IPS-NIHi7 (cell line): ENCODE data around the gene POU3F3.

Experiments used
- DNase-seq: peaks from one replicate; pipeline ENCODE4 v3.0.0; 2012; ENCODE audit warnings: mixed read lengths; ENCODE audit errors: extremely low spot score

The POU3F3 gene

GRCh38 chr2:104860451-104860790, 6.5 kb downstream of the POU3F3 start:
- DNase-seq = no peak

GRCh38 chr2:104861351-104862057, 7.6 kb downstream of the POU3F3 start:
- no peak for DNase-seq

GRCh38 chr2:104862058-104862941, 8.4 kb downstream of the POU3F3 start:
- DNase-seq = peak; percentile 64

DNA sequence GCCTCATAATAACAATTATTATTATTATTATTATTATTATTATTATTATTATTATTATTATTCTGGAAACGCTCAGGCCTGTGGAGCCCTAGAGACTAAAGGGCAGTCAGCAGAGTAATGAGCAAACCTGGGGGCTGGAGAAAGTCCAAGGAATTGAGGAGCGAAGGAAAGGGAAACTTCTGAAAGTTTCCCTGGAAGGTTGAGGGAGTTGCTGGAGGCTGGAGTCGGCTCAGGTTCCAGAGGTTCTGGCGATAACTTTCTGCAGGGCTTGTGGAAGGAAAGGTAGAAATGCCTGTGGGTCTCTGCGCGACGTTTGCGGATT, 9.2 kb downstream of the POU3F3 start:
- DNase-seq = no peak

GRCh38 chr2:104863468-104864279, 9.8 kb downstream of the POU3F3 start:
- DNase-seq = no peak

- no peak for DNase-seq
Observed at GRCh38 chr2:104864280-104865095, 10.6 kb downstream of the POU3F3 start.

DNA sequence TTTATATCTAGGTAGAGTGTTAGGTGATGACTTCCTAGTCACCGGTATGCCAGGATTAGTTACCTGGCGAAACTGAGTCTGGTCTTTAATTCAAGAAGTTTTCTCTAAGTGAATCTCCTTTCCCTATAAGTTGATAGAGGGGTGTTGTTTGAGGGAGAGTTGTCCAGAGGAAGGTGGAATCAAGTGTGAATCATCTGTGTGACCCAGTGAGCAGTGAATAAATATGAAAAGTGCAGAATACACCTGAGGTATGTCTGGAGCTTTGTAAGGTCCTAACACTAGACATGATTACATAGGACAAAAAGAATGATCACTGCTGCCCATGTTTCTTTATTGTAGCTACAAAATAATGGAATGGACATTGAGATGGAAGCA, 11.2 kb downstream of the POU3F3 start:
- no peak for DNase-seq

- no peak for DNase-seq
Observed at GRCh38 chr2:104866122-104866864, 12.4 kb downstream of the POU3F3 start.

GRCh38 chr2:104866883-104867812, 13.2 kb downstream of the POU3F3 start:
- DNase-seq = no peak

DNA sequence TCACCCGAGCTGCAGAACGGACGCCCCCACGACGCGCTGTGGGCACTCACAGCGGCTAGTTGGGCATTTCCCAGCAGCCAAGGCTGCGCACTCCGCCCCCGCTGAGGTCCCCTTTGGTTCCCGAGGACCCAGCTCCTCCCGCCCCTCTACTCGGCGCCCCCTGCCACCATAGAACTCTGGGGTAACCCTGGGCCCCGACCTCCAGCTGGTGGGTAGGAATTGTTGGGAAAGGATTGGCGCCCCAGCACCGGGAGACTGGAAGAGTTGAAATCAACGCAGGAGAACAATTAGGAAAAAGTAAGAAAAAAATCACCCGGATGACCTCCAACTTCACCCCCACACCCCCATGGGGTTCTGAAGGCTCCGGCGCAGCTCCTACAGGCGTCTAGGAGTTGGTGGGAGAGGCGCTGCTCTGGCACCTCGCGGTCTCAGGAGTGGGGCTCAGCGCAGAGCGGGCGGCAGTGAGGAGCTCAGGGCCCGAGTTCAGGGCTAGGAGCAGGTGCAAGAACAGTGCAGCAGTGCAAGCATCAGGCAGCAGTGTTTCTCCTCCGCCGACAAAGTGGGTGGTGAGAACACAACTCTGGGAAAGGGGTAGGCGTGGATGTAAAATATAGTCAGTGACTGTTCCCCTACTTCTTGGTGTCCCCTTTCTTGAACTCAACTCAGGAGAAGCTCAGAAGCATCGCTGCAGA, 14.0 kb downstream of the POU3F3 start:
- DNase-seq = no peak

GRCh38 chr2:104868505-104868866, 14.6 kb downstream of the POU3F3 start:
- no peak for DNase-seq

- DNase-seq = no peak
Observed at GRCh38 chr2:104870100-104870975, 16.4 kb downstream of the POU3F3 start.

GRCh38 chr2:104871649-104871971, 17.7 kb downstream of the POU3F3 start:
- no peak for DNase-seq

- peak; percentile 70 for DNase-seq
Observed at GRCh38 chr2:104871972-104872865, 18.3 kb downstream of the POU3F3 start.

DNA sequence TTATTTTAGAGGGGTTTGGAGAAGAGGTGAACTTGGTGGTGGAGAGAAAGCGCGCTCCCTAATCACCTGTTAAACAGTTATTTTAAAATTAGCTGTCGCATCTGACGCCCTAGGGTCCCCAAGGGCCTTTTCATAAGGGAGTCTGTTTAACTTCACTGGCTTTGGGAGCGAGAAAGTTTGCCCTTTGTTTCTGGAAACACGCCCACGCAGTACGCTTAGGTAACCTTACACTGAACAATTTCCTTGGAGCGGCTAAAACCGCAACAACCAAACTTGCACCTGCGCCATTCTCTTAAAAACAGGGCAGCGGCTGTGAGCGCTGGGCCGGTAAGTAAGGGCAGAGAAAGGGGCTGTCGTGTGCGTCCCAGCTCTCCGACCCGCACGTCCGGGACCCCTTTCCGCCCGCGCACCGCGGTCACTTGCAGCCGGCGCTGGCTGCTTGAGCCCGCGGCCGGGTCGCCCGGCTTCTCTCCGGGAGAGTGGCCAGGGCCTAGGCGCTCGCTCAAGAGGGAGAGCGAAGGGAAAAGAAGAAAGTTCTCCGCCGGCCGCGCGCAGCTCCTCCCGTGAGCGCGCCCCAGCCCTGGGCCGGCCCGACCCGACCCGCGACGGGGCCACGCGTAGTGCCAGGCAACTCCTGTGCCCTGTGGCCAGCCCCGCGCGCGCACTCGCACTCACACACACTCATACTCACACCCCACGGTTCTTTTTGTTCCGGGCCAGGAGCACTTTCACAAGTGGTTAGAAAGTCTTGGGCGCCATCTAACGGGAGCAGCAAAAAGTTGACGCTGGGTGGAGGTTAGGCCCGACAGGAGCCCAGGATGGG, 19.2 kb downstream of the POU3F3 start:
- DNase-seq = peak; percentile 82

DNA sequence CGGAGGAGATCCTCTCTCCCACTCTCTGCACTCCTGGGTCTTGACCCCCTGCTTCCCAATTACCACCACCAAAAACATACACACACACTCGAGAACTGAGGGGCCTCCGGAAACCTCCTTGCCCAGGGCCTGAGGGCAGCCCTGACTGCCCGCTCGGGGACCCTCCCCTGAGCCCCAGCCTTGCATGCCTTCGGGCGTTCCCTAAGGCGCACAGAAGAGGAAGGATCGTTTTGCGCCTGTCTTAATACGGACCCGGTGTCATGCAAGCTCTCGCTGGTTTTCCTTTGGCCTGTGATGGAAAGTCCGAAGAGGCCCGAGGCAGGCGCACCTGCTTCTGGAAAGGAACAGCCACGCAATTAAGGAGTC, 19.8 kb downstream of the POU3F3 start:
- DNase-seq = no peak

DNA sequence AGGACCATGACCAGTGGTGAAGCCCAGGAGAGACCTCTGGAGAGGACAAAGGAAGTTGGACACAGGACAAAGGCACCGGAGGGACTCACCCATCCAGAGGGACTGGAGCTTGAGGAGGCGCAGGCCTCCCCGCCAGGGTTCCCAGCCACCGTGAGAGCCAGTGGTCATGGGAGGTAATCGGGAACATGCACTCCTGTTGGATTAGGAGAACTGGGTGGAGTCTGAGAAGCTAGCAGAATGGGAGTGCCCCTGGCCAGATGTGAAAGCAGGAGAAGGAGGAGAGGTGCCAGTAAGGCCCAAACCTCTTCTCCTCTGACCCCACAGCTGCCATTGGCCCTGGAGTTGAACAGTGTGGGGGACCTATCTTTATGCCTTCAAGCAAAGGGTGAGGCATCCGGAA, 20.3 kb downstream of the POU3F3 start:
- DNase-seq = no peak
